Activated CD8-positive, alpha-beta memory T cell treated with anti-CD3 and anti-CD28 coated beads for 24 hours (primary cell): Measurements from ENCODE around the gene MYO16.

Source experiments
- DNase-seq: peaks from one replicate; pipeline ENCODE4 v3.0.0-alpha.2; 2020

Gene MYO16

GRCh38 chr13:109256866-109257760, 627.7 kb downstream of the MYO16 start:
- DNase-seq = no peak
